EH (cell line): ENCODE measurements around the gene PHF21B.
A peak's percentile ranks its signal among the peaks of the same experiment; 100 is the strongest.
"Not testable (repeated sequence)": the region's sequence is repeated elsewhere in the genome, so short reads cannot be mapped to it uniquely, and the experiment has no call there.

Source experiments
- DNase-seq: peaks from one replicate; pipeline ENCODE4 v3.0.0-alpha.2; 2015; ENCODE audit warnings: low read depth

Gene PHF21B

DNA sequence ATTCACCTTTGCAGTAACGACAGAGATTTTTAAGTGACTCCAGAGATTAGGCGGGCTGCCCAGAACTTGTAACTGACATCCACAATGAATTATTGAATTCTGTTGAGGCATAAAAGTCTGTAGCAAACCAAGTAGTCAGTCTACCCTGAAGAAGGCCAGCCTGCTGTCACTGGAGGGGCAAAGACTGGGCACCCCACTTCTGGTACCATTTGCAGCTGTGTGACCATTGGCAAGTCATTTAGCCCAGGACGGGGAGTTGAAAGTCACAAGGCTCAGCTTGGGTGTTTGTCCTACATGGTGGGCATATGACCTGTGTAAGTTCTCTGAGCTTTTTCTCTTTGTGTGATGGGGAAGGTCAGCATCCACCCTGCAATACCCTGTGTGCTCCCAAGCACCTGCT, 138.0 kb downstream of the PHF21B start:
- DNase-seq: no peak

DNA sequence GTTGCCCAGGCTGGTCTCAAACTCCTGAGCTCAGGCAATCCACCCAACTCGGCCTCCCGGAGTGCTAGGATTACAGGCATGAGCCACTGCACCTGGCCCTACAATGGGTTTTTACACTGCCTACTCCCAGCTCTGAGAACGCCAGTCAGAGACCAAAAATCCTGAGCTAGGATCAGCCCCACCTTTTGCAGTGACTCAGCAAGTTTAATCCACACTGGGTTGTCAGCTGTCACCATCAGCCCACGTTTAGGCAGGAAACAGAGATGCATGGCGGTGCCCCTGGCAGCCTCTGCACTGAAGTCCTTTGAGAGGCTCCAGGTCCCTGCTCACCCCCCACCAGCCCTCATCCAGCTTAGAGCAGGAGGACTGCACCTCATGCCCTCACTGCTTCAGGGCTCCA, 139.8 kb downstream of the PHF21B start:
- peak; percentile 29 for DNase-seq

DNA sequence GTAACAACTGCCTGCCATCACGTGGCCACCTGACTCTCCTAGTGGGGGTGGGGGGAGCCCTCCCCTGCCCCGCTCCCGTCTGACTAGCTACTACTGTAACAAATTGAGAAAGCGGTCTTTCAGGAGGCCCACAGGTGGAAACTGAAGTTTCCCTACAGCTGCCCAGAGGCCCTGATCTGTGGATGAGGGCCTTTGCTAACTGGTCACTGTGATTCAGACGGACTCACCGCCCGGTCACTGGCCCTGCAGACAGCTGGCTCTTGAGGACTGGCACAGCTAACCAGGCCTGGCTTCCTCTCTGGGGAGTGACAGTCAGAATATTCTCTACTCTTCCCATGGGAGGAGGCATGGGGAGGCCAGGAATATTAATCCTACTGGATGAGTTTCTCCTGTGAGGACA, 140.6 kb downstream of the PHF21B start:
- no peak for DNase-seq

DNA sequence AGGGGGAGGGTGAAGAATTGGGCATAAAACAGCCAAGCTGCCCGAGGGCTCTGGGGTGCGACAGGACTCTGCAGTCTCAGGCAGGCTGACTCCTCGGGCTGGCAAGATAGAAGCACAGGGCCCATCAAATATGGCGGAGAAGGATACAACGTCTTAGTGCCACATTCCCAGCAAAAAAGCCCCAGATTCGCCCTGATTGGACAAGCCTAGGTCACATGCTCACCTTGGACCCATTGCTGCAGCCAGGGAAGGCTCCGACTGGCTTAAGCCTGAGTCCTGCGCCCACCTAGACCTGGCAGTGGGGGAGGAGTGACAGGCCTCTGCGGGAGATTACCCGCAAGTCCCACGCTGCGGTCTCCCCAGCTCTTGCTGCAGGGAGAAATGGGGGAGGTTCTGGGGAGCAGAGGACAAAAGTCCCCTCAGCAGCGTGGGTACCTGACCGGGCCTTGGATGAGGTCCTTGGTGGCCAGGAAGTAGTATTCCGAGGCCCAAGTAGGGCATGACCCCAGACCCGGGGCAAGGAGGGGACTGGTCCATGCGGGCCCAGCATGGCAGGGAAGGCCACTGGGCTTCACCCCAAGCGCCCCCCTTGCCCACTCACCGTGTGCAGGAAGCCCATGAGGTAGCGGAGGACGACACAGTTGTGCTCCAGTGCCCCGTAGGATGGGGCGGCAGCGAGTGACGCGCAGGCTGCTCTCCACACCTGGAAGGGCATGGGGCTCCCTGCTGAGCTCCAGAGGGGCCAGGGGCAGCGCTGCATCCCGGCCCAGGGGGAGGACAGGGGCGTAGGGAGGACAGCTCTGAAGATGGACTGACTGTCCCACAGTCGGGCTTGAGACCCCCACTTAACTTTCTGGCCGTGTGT, 144.4 kb downstream of the PHF21B start:
- DNase-seq: no peak

DNA sequence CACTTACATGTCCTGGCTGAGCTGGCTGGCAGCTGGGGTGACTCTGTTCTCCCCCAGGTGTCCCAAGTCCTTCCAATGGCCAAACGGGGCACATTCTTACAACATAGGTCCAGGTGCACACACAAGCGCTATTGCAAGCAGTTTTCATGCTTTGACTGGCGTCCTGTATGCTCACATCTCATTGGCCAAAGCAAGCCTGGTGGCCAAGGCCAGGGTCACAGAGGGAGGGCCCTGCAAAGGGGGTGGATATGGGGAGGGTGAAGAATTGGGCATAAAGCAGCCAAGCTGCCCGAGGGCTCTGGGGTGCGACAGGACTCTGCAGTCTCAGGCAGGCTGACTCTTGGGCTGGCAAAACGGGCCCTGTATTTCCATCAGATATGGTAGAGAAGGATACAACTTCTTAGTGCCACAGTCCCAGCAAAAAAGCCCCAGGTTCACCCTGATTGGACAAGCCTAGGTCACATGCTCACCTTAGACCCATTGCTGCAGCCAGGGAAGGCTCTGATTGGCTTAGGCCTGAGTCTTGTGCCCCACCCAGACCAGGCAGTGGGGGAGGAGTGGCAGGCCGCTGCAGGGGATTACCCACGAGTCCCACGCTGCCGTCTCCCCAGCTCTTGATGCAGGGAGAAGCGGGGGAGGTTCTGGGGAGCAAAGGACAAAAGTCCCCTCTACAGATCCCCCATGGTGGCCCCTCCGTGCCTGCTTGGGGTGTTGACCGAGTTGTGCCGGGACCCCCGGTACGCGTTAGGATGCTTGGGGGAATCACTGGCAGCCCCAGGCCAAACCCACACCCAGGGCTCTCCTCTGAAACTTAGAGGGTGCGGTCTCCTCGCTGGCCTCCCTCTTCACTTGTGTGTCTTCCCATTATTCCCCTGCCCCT, 146.6 kb downstream of the PHF21B start:
- DNase-seq: no peak

DNA sequence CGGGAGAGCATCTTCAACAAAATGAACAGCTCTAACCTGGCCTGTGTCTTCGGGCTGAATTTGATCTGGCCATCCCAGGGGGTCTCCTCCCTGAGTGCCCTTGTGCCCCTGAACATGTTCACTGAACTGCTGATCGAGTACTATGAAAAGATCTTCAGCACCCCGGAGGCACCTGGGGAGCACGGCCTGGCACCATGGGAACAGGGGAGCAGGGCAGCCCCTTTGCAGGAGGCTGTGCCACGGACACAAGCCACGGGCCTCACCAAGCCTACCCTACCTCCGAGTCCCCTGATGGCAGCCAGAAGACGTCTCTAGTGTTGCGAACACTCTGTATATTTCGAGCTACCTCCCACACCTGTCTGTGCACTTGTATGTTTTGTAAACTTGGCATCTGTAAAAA, 147.5 kb downstream of the PHF21B start:
- DNase-seq: no peak

DNA sequence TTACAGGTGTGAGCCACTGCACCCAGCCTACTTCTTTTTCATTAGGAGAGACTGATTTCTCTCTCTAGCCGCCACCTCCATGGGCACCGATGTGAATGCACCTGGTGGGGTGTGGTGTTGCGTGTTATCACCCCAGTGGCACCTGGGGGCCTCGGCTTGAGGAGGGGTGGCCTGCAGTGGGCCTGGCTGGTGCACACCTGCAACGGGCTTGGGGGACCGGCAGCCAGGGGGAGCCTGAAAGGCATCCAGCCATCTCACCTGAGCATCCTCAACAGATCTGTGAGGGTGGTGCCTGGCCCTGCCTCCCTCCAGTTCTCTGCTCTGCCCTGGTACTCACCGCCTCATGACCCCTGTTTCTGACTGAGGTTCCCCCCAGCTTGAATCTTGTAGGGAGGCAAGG, 148.6 kb downstream of the PHF21B start:
- no peak for DNase-seq

DNA sequence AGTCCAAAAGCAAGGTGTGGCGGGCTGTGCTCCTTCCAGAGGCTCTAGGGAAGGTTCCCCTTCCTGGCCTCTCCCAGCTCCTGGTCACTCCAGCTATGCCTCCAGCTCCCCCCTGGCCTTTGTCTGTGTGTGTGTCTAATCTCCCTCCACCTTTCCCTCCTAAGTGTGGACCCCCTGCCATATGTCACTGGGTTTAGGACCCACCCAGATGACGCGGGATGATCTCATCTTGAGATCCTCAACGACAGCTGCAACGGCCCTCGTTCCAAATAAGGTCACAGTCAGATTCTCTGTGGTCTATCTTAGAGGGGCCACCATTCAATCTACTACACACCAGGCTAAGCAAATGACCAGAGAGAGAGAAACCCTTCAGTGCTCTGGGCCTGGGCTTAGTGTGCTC, 149.5 kb downstream of the PHF21B start:
- DNase-seq: no peak

DNA sequence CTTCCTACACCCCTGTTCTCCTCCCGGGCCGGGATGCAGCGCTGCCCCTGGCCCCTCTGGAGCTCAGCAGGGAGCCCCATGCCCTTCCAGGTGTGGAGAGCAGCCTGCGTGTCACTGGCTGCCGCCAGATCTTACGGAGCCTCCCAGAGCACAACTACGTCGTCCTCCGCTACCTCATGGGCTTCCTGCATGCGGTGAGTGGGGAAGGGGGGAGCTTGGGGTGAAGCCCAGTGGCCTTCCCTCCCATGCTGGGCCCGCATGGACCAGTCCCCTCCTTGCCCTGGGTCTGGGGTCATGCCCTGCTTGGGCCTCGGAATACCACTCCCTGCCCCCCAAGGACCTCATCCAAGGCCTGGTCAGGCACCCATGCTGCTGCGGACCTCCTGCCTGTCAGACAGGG, 150.2 kb downstream of the PHF21B start:
- DNase-seq: no peak

DNA sequence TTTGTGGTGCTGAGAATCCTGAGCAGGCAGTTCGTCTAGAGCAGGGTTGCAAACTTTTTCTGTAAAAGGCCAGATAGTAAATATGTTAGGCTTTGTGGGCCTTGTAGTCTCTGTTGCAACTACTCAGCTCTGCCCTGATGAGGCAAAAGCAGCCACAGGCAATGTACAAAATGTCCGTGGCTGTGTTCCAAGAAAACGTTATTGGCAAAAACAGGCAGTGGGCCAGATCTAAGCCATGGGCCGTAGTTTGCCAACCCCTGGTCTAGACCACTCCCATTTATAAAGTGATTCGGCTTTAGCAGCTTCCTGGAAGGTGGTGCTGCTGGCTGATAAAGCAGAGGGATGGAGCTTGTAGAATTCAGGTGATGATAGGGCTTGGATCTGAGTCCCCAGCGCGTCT, 151.0 kb downstream of the PHF21B start:
- not testable (repeated sequence) for DNase-seq

DNA sequence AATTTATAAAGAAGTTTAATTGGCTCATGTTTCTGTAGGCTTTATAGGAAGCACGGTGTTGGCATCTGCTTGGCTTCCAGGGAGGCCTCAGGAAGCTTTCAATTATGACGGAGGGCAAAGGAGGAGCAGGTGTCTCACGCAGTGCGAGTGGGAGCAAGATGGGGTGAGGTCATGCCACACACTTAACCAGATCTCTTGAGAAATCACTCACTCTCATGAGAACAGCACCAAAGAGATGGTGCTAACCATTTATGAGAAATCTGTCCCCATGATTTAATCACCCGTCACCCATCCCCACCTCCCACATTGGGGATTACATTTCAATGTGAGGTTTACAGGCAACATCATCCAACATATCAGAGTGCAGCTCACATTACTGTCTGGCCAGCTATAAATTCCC, 153.9 kb downstream of the PHF21B start:
- DNase-seq: no peak

DNA sequence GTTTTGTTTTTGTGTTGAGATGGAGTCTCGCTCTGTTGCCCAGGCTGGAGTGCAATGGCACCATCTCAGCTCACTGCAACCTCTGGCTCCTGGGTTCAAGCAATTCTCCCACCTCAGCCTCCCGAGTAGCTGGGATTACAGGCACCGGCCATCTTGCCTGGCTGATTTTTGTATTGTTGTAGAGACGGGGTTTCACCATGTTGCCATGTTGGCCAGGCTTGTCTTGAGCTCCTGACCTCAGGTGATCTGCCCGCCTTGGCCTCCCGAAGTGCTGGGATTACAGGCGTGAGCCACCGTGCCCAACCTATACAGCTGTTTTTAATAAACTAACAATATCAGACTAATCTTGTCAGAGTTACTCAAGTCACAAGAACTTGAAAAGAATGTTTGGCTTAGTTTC, 155.2 kb downstream of the PHF21B start:
- not testable (repeated sequence) for DNase-seq

DNA sequence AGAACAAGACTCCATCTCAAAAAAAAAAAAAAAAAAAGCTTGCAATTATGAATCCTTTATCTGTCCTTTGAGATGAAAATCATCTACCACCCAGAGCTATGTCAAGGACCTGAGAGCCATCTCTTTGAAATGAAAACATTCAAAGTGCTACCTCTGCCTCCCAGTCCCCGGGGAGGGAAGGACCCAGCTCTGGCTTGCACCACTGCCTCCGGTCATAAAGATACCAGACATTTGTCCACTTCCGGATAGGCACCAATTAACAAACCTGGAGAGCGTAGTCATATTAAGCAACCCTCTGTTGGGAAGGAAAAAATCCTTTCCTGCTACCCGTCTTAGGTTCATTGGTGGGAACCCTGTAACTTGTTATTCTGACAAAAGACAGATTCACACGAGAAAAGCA, 158.9 kb downstream of the PHF21B start:
- peak; percentile 7 for DNase-seq

DNA sequence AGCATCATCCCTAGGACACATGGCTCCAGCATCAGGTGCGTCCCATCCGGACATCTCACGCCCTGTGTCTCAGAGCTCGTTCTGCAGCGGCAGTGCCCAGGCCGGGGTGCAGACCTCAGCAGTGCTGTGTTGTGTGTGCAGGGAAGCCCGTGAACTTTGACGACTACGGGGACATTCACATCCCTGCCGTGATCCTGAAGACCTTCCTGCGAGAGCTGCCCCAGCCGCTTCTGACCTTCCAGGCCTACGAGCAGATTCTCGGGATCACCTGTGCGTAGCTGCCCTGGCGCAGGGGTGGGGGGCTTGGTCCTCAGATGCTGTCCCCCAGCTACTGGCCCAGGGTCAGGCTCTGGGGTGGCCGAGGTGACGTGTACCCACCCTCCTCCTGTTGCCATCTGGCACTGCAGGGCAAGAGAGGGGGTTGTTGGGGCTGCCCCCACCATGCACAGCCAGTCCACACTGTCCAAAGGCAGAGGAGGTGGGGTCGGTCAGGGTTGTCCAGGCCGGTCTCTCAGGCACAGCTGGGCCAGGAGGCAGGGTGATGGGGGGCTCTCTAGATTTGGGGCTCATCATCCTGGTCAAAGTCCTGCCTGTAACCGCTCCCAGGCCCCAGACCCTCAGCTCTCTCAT, 160.9 kb downstream of the PHF21B start:
- no peak for DNase-seq

DNA sequence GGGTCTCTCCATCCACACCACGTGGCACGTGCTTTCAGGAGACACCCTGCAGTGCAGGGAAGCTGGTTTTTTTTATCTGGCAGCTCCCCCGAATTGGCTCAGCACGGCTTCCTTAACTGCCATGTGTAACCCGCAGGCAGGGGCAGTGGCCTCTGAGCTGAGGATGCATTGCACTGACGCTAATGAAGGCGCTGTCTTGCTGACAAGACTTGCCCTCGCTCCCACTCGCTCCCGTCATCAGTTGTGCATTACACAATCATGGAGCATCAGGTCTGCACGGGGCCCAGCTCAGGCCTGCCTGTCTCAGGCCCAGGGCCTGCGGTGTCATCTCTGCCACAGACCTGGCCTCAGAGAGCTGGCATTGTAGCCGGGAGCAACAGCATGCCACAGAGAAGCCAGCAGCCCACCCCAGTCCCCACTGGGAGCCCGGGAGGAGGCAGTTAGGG, 161.5 kb downstream of the PHF21B start:
- DNase-seq: no peak

DNA sequence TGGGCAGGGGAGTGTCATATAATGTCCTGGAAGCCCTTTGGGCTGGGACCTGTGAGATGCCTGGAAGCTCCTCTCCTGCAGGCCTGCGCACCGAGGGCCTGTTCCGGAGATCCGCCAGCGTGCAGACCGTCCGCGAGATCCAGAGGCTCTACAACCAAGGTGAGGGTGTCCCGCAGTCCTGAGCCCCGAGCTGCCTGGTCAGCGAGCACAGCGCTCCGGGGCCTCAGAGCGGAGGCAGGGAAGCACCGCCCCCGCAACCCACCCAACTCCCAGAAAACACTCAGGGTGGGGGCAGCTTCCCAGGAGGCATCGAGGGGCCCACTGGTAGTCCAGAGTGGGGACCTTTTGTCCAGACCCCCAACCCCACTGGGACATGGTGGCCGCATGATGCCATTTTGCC, 161.9 kb downstream of the PHF21B start:
- DNase-seq: no peak

DNA sequence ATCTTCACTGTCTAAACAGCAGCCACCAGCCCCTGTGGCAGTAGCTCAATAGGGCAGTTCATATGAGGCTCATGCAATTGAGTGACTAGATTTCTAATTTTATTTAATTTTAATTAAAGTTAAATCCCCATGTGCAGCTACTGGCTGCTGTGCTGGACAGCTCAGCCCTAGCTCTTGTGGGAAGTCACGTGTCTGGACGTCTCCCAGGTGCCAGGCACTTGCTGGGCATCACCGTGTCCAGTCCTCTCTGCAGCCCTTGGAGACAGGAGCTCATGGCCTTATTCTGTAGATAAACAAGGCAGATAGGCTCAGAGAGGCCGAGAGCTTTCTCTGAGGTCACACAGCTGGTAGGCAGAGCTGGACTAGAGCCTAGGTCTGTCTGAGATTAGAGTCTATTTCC, 162.4 kb downstream of the PHF21B start:
- no peak for DNase-seq

DNA sequence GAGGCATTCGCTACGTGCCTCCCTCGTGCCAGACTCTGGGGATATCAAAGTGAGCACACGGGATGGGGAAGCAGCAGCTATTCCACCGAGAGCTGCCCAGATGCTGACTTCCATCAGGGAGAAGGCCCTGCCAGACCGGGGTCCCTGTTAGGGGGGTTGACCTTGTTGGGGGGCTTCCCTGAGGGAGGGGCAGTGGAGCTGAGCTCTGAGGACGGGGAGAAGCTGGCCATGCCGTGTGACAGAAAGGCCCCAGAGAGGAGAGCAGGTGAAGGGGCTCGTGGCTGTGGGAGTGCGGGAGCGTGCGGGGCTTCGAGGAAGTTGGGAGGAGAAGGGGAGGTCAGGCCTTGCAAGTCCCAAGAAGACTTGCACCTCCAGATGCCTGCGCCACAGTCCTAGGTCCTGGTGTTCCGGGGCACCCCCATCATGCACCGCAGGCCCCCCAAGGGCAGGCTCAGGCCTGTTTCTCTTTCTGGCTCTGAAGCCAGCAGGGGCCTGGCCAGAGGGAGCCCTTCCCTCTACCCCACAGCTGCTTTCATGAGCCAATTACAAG, 163.0 kb downstream of the PHF21B start:
- no peak for DNase-seq

DNA sequence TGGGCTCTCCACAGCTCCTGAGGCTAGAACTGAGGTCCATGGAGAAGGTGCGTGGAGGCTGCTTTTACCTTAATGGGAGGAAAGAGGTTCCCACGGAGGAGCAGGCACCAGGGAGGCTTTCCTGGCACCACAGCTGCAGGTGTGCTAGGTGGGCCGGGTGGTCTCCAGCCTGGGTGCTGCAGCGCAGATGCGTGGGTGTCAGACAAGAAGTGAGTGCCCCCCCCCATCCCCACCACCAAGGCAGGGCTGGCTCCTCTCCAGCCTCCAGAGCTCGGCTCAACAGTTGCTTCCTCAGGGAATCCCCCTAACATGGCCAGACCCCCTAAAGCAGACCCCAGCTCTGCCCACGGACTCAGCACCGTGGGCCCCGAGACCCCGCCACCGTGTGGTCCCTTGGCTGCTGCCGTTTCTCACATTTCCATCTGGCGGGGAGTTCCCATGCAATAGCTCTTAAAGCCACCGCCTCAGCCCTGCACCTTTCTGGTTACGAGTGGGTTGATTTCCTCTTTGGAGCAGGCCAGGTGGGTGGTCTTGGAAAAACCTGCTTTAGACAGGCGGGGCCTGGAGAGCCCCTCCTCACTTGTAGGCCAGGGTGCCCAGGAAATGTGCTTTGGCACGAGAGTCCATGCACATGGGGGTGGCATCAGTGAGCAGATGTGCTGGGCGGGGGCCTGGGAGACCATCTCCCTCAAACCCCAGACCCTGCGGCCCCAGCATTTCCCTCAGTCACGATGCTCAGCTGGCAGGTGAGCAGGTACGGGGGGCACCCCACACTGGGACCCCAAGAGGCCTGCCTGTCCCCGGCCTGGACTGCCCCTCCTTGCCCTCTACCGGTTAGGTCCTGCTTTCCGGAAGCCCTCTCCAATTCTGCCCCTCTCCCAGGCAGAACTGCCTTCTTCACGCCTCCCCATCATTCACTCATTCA, 163.7 kb downstream of the PHF21B start:
- no peak for DNase-seq

DNA sequence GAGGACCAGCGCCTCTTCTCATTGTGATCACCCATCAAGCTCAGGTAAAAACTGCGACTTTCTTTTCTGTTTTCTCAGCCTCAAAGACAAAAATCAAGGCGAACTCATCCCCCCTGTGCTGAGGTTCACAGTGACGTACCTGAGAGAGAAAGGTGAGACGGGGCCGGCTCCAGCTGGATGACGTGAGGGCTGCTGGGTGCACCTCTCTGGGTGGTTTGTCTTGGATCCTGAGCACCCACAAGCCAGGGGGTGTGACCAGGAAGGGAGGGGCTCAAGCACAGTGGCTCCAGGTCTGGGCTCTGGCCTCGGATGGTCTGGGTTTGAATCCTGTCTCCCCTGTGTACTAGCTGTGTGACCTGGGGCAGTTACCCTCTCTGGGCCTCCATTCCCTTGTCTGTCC, 164.6 kb downstream of the PHF21B start:
- DNase-seq: no peak

DNA sequence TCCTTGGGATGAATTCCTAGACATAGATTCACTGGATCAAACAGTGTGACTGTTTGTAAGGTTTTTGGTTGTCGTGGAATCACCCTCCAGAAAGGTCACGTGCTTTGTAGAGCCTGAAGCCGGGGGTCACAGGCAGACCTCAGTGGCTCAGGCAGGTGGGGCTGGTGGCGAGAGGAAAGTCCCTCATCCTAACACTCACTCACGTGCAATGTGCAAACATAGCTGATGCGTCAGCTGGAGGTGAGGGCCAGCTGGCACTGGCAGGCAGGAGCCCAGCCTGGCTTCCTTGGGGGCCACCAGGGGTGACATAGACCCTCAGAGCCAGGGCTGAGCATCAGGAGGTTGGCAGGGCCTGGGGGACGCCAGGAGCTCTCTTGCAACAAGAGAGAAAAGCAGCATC, 167.4 kb downstream of the PHF21B start:
- no peak for DNase-seq
